VCaP (cell line): ENCODE results near the gene TAF11.
"Not testable (repeated sequence)": the region's sequence is repeated elsewhere in the genome, so short reads cannot be mapped to it uniquely, and the experiment has no call there.

Experiments used
- H3K27ac ChIP-seq: fragments of 450-650 bp; 2 replicates; pipeline ENCODE4 v1.5.1; 2017
- TF ChIP-seq, protein P1 (sequence below): fragments of 450-650 bp; conservative IDR thresholded peaks from 2 replicates; pipeline ENCODE4 v1.5.1; 2017; ENCODE audit warnings: mild to moderate bottlenecking, moderate library complexity

Gene TAF11, protein sequence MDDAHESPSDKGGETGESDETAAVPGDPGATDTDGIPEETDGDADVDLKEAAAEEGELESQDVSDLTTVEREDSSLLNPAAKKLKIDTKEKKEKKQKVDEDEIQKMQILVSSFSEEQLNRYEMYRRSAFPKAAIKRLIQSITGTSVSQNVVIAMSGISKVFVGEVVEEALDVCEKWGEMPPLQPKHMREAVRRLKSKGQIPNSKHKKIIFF

DNA sequence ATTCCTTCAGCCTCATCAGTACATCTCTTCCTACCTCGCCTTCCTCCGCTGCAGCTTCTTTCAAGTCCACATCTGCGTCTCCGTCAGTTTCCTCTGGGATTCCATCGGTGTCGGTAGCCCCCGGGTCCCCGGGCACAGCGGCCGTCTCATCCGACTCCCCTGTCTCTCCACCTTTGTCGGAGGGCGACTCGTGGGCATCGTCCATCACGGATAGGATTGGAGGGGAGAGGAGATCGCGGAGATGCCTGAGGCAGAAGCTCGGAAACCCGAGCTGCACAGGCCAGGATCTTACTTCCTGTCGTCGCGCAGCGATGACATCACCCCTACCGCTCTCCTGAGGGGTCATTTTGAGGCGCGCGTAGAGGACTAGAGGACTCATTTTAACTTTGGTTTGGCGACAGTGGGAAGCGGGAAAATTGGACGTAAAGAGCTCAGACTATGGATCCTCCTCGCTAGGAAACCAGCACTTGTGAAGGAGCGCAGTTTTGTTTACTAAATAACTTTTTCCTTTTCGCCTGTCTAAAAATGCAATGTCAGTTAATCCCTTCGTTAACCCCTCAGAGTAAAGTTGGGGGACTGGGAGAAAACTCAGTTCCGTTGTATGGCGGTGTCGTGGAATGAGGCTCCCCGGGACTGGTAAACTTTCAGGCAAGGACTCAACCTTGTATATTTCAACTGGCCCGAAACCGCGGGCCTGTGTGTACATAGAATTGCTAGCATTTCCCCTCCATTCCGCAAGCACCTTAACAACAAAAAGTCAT lies at the start of gene TAF11:
Gene TAF11, minus strand, starts transcription at position 290 of the 761 bp plus-strand sequence. Its CDS starts 85 bp downstream, at position 205.
- TF ChIP-seq, protein P1, sequence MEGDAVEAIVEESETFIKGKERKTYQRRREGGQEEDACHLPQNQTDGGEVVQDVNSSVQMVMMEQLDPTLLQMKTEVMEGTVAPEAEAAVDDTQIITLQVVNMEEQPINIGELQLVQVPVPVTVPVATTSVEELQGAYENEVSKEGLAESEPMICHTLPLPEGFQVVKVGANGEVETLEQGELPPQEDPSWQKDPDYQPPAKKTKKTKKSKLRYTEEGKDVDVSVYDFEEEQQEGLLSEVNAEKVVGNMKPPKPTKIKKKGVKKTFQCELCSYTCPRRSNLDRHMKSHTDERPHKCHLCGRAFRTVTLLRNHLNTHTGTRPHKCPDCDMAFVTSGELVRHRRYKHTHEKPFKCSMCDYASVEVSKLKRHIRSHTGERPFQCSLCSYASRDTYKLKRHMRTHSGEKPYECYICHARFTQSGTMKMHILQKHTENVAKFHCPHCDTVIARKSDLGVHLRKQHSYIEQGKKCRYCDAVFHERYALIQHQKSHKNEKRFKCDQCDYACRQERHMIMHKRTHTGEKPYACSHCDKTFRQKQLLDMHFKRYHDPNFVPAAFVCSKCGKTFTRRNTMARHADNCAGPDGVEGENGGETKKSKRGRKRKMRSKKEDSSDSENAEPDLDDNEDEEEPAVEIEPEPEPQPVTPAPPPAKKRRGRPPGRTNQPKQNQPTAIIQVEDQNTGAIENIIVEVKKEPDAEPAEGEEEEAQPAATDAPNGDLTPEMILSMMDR = no peak
- H3K27ac ChIP-seq = peak within 1 kb of the TSS; percentile 84

DNA sequence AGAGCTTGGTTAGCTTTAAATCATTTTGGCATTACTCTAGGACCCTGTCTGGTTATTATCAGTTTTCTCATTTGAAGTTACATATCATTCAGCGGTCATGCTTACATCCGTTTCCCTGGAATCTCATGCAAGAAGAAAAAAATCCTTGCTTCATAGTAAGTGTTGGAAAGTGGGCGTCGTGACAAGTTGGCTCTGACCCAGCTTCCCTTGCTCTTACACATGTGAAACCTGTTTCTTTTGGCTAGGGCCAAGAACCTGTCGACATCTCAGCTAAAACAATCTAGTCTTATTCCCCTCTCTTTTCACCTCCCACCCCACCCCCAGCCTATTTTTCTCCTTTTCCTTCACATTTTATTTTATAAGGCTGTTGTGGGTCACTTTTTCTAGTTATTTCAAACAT lies 46.7 kb upstream of the TAF11 start:
- H3K27ac ChIP-seq = peak overlapping the region; percentile 31; the same call in 1 of the 2 replicates
- TF ChIP-seq, protein P1 = no peak

DNA sequence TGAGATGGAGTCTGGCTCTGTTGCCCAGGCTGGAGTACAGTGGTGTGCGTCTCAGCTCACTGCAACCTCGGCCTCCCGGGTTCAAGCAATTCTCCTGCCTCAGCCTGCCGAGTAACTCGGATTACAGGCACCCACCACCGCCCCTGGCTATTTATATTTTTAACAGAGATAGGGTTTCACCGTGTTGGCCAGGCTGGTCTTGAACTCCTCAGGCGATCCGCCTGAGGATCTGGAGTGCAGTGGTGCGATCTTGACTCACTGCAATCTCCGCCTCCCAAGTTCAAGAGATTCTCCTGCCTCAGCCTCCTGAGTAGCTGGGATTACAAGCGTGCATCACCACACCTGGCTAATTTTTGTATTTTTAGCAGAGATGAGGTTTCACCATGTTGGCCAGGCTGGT lies 44.4 kb upstream of the TAF11 start:
- H3K27ac ChIP-seq = not testable (repeated sequence)

DNA sequence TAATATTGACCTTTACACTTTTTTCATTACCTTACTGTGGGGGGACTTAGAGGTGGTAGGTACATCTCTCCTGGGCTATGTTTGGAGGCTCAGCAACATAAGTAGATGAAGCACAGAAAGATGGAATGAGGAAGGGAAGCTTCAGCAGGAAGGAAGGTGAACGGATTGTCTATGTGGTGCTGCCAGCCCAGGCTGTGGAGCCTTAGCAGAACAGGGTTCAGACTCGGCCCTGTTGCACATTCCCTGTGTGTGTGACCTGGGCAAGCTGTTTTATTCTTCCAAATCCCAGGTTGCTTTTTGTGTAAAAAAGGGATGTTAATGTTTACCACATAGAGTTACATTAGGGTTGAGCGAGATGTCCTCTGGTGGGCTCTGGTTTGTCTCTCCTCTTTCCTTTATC lies 42.4 kb upstream of the TAF11 start:
- TF ChIP-seq, protein P1 = no peak
- H3K27ac ChIP-seq = peak overlapping the region; percentile 84

DNA sequence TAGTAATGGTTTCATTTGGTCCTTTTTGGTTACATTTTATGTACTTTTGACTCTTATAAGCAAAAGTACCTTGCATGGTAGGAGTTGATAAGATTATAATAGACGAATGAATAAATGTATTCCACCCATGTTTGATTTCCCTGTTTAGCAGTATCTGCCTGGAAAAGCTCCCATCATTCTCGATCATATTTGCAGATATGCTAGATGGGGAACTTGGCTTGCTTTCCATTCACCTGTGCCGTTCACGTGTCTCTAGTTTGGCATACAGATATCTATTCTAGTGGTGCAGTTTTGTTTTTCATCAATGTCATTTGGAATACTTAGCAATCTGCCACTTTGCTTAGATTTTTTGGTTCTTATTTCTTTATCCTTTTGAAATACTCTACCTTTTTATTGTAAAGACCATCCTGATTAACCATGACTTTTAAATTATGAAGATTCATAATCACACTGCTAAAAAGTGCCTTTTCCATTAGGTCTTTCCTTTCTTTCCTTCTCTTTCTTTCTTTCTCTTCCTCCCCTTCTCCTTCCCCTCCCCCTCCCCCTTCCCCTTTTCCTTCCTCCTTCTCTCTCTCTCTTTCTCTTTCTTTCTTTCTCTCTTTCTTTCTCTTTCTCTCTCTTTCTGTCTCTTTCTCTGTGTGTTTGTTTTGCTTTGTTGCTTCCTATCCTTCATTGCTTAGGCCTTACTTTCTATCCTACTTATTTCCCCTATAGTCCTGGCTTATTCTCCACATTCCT lies 41.6 kb upstream of the TAF11 start:
- TF ChIP-seq, protein P1 = no peak
- peak overlapping the region; percentile 84 for H3K27ac ChIP-seq

DNA sequence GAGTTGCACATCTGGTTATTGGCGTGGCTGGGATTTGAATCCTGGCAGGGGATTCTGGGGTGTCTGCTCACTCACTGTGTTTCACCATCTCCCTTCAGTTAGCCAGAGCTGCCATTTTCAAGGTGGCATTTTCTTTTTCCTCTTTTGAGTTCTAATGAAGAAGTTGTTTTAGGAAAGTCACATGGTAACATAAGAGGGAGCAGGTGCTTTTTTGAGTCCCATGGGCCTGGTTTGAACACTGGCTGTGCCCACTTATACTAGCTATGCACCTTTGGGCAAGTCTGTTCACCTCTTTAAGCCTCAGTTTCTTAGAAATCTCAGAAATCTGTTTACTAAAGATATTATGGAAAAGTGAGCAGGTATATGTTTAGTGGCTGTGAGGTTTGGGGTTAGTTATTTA lies 40.9 kb upstream of the TAF11 start:
- TF ChIP-seq, protein P1 = no peak
- peak overlapping the region; percentile 84 for H3K27ac ChIP-seq

DNA sequence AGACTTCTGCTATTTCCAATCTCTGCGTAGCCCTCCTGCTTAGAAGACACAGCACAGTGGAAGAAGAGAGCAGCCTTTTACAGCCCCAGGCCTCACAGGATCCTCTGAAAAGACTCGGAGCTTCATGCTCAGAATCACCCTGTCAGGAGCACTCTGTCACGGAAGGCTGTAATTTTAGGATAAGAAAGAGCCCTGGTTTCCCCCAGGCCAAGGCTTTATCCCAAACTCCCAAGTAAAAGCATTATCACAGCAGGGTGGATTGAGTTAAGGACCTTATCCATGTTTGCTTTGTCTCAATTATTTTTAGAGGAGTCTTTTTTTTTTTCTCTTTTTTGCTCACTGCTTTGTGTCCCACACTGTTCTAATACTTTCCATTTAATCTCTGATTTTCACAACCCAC lies 40.4 kb upstream of the TAF11 start:
- TF ChIP-seq, protein P1 = no peak
- H3K27ac ChIP-seq = peak overlapping the region; percentile 84
